CD14-positive monocyte (primary cell): ENCODE measurements around the gene COL19A1. TPM values are rescaled to one million over a fixed set of nuclear protein-coding genes. Genes with fewer than 3 reads are reported as not detected.

Experiments
- DNase-seq, 3 donors: peaks; one replicate each; pipeline ENCODE4 v3.0.0-alpha.2; 2011 to 2022
- H2AFZ ChIP-seq: 2 replicates; pipeline ENCODE4 v1.6.0; 2012; ENCODE audit warnings: mild to moderate bottlenecking, low read depth, low read length, inconsistent platforms; ENCODE audit not compliant: insufficient read depth, poor library complexity, severe bottlenecking
- H3K27ac ChIP-seq, 2 donors: 1 replicate in 1 of 2; 2 replicates in 1 of 2; pipeline ENCODE4 v1.5.1; 2012 to 2013; ENCODE audit warnings: low read length in 2 of 2, control low read depth in 1 of 2, inconsistent platforms in 1 of 2, low read depth in 1 of 2, mild to moderate bottlenecking in 1 of 2
- H3K27me3 ChIP-seq, 2 donors: one replicate each; pipeline versions ENCODE4 v1.6.0 to v1.6.1; 2011 to 2013; ENCODE audit warnings: low read length in 2 of 2; ENCODE audit not compliant: control insufficient read depth in 2 of 2, insufficient read depth in 2 of 2
- H3K36me3 ChIP-seq, 2 donors: replicated peaks in 1 of 2; 1 replicate in 1 of 2; 2 replicates in 1 of 2; pipeline versions ENCODE4 v1.5.1 to v1.6.1; 2012 to 2013; ENCODE audit warnings: low read length in 2 of 2, control low read depth in 1 of 2, inconsistent platforms in 1 of 2, mild to moderate bottlenecking in 1 of 2; ENCODE audit not compliant: insufficient read depth in 2 of 2, control insufficient read depth in 1 of 2
- H3K4me1 ChIP-seq, 2 donors: 1 replicate in 1 of 2; 2 replicates in 1 of 2; pipeline versions ENCODE4 v1.5.1 to v1.6.1; 2012 to 2013; ENCODE audit warnings: low read length in 2 of 2, control low read depth in 1 of 2, inconsistent platforms in 1 of 2, mild to moderate bottlenecking in 1 of 2, moderate library complexity in 1 of 2; ENCODE audit not compliant: insufficient read depth in 2 of 2, control insufficient read depth in 1 of 2
- H3K4me2 ChIP-seq: replicated peaks from 2 replicates; pipeline ENCODE3; 2012; ENCODE audit warnings: low read length, moderate library complexity, mild to moderate bottlenecking; ENCODE audit not compliant: poor library complexity, severe bottlenecking; ENCODE audit errors: extremely low read depth
- H3K4me3 ChIP-seq, 3 experiments: fragments of 200-600 bp in 1 of 3; sonication (generic) in 1 of 3; replicated peaks in 1 of 3; 1 replicate in 2 of 3; 2 replicates in 1 of 3; pipeline ENCODE4 v1.5.1; 2011 to 2013; ENCODE audit warnings: low read length in 3 of 3, mild to moderate bottlenecking in 3 of 3, control low read depth in 2 of 3, low read depth in 2 of 3, inconsistent platforms in 1 of 3, moderate library complexity in 1 of 3
- H3K79me2 ChIP-seq: 2 replicates; pipeline ENCODE4 v1.6.0; 2012; ENCODE audit warnings: mild to moderate bottlenecking, control low read depth, inconsistent platforms, low read length, moderate library complexity; ENCODE audit not compliant: insufficient read depth
- H3K9ac ChIP-seq: 2 replicates; pipeline ENCODE4 v1.6.0; 2017; ENCODE audit warnings: low read length, mild to moderate bottlenecking; ENCODE audit not compliant: insufficient read depth, poor library complexity, severe bottlenecking
- H3K9me3 ChIP-seq, 2 donors: replicated peaks in 1 of 2; 1 replicate in 1 of 2; 2 replicates in 1 of 2; pipeline versions ENCODE4 v1.5.1 to v1.6.1; 2012 to 2013; ENCODE audit warnings: low read length in 2 of 2, control low read depth in 1 of 2; ENCODE audit not compliant: control insufficient read depth in 1 of 2, insufficient read depth in 1 of 2
- H4K20me1 ChIP-seq: 2 replicates; pipeline ENCODE4 v1.6.0; 2012; ENCODE audit warnings: mild to moderate bottlenecking, low read length, control low read depth, moderate library complexity; ENCODE audit not compliant: insufficient read depth
- H3K27ac Mint-ChIP-seq, 7 donors: one replicate each; pipeline ENCODE4 v1.8.0; 2020; ENCODE audit warnings: mild to moderate bottlenecking in 7 of 7, mixed read lengths in 7 of 7, moderate library complexity in 6 of 7, inconsistent platforms in 2 of 7
- H3K27me3 Mint-ChIP-seq, 3 donors: one replicate each; pipeline ENCODE4 v1.8.0; 2021 to 2022; ENCODE audit warnings: low read depth in 3 of 3, mild to moderate bottlenecking in 3 of 3, mixed read lengths in 3 of 3, moderate library complexity in 3 of 3, inconsistent platforms in 1 of 3
- H3K36me3 Mint-ChIP-seq, 2 donors: one replicate each; pipeline ENCODE4 v1.8.0; 2020; ENCODE audit warnings: mixed read lengths in 2 of 2, inconsistent platforms in 1 of 2, mild to moderate bottlenecking in 1 of 2
- H3K4me1 Mint-ChIP-seq: one replicate; pipeline ENCODE4 v1.8.0; 2020; ENCODE audit warnings: mild to moderate bottlenecking, mixed read lengths
- H3K4me3 Mint-ChIP-seq, 2 donors: one replicate each; pipeline ENCODE4 v1.8.0; 2020; ENCODE audit warnings: mild to moderate bottlenecking in 2 of 2, mixed read lengths in 2 of 2, moderate library complexity in 1 of 2
- H3K9me3 Mint-ChIP-seq, 7 donors: one replicate each; pipeline ENCODE4 v1.8.0; 2020 to 2022; ENCODE audit warnings: mixed read lengths in 7 of 7, mild to moderate bottlenecking in 6 of 7, moderate library complexity in 6 of 7, inconsistent platforms in 2 of 7
- CTCF ChIP-seq: fragments of 200-600 bp; IDR thresholded peaks from one replicate; pipeline ENCODE4 v1.8.0; 2022; ENCODE audit warnings: antibody characterized with exemption, mild to moderate bottlenecking
- WGBS: methylation state at CpG from one replicate; pipeline ENCODE4 v1.1.5; 2013; ENCODE audit warnings: missing lambda C conversion rate; ENCODE audit not compliant: insufficient coverage; 5-methylcytosine and 5-hydroxymethylcytosine counted together
- intact Hi-C, 2 donors: fragments of 100-400 bp; cut with micrococcal nuclease; formaldehyde crosslinking; loops; one replicate each; pipeline versions ENCODE4 v1.15.0 to v1.15.1; 2023
- polyA plus RNA-seq, 3 donors: library from polyadenylated mRNA; depleted of rRNA in 1 of 3; unstranded in 2 of 3; stranded (reverse) in 1 of 3; fragments of 300-500 nt in 2 of 3; fragments of >200 nt in 1 of 3; fragmentation: Illumina TruSeq in 2 of 3; gene quantifications; 1 replicate in 2 of 3; 2 replicates in 1 of 3; pipeline ENCODE4 v1.2.3, GENCODE V29; 2012 to 2021

COL19A1 gene
- polyA plus RNA-seq, 3 donors: not detected

GRCh38 chr6:70094156-70094555, 227.8 kb downstream of the COL19A1 start:
- Mint-ChIP-seq H3K4me3 (no peak overlapping the region), H3K4me1 (no peaks in the 10 kb centered on the region), H3K27me3 (peaks cover 0 to 3% (median 0%) of the 10 kb centered on the region in 3 donors), H3K27ac (no peak overlapping the region), H3K9me3 (no peaks in the 10 kb centered on the region), H3K36me3 (no peaks in the 10 kb centered on the region)
- Histone ChIP-seq H3K4me1 (no peaks in the 10 kb centered on the region), H3K9me3 (no peaks in the 10 kb centered on the region), H3K4me3 (no peak overlapping the region), H3K27ac (no peak overlapping the region), H2AFZ (no peak overlapping the region), H3K27me3 (no peaks in the 10 kb centered on the region), H3K4me2 (no peak overlapping the region), H4K20me1 (no peaks in the 10 kb centered on the region), H3K9ac (no peak overlapping the region), H3K36me3 (no peaks in the 10 kb centered on the region), H3K79me2 (no peaks in the 10 kb centered on the region)
- intact Hi-C loops: no loop called here
- DNase-seq: no peak
- TF ChIP-seq CTCF: no peak
- WGBS: no CpG with 5 or more reads among the region's 1 CpG

- Mint-ChIP-seq H3K4me3 (no peak overlapping the region), H3K27me3 (peaks cover 0 to 11% (median 2%) of the 10 kb centered on the region in 3 donors), H3K36me3 (no peaks in the 10 kb centered on the region), H3K27ac (no peak overlapping the region), H3K4me1 (no peaks in the 10 kb centered on the region), H3K9me3 (no peaks in the 10 kb centered on the region)
- Histone ChIP-seq H3K36me3 (no peaks in the 10 kb centered on the region), H3K27ac (no peak overlapping the region), H4K20me1 (no peaks in the 10 kb centered on the region), H2AFZ (no peak overlapping the region), H3K9me3 (peaks cover 0 to 3% of the 10 kb centered on the region in 2 donors), H3K79me2 (no peaks in the 10 kb centered on the region), H3K4me2 (no peak overlapping the region), H3K4me1 (no peaks in the 10 kb centered on the region), H3K27me3 (no peaks in the 10 kb centered on the region), H3K4me3 (no peak overlapping the region), H3K9ac (no peak overlapping the region)
- no peak for TF ChIP-seq CTCF
- intact Hi-C loops: no loop called here
- no peak for DNase-seq
- WGBS: 79% methylated on average over 1 of the region's 3 CpGs
Observed at GRCh38 chr6:70099732-70100131, 233.4 kb downstream of the COL19A1 start.
